ENCODE measurements around the gene LRRC3B.

The LRRC3B gene

GRCh38 chr3:26630669-26631389 is 8.3 kb downstream of the LRRC3B start:
- DNase-seq (ENCODE audit: low read depth): no peak

GRCh38 chr3:26631390-26631738 is 8.8 kb downstream of the LRRC3B start:
- DNase-seq (ENCODE audit: low read depth): no peak

GRCh38 chr3:26634601-26635000 is 12.0 kb downstream of the LRRC3B start:
- DNase-seq (ENCODE audit: low read depth): no peak

GRCh38 chr3:26636096-26636727 is 13.6 kb downstream of the LRRC3B start:
- no peak for DNase-seq (ENCODE audit: low read depth)

- DNase-seq (ENCODE audit: low read depth): no peak
These were observed 15.1 kb downstream of the LRRC3B start for GRCh38 chr3:26637698-26638097.

- DNase-seq (ENCODE audit: low read depth): no peak
These were observed 15.5 kb downstream of the LRRC3B start for GRCh38 chr3:26638113-26638512.

GRCh38 chr3:26639339-26639738 is 16.8 kb downstream of the LRRC3B start:
- no peak for DNase-seq (ENCODE audit: low read depth)

- DNase-seq (ENCODE audit: low read depth): no peak
These were observed 24.5 kb downstream of the LRRC3B start for GRCh38 chr3:26647078-26647477.

- DNase-seq (ENCODE audit: low read depth): no peak
These were observed 25.9 kb downstream of the LRRC3B start for GRCh38 chr3:26648461-26648860.

GRCh38 chr3:26652164-26652563 is 29.6 kb downstream of the LRRC3B start:
- DNase-seq (ENCODE audit: low read depth): no peak

GRCh38 chr3:26653811-26654425 is 31.3 kb downstream of the LRRC3B start:
- DNase-seq (ENCODE audit: low read depth): no peak

- DNase-seq (ENCODE audit: low read depth): no peak
These were observed 32.7 kb downstream of the LRRC3B start for GRCh38 chr3:26655231-26655630.

- DNase-seq (ENCODE audit: low read depth): no peak
These were observed 34.9 kb downstream of the LRRC3B start for GRCh38 chr3:26657348-26657976.

GRCh38 chr3:26668171-26668570 is 45.6 kb downstream of the LRRC3B start:
- no peak for DNase-seq (ENCODE audit: low read depth)

GRCh38 chr3:26668696-26669095 is 46.1 kb downstream of the LRRC3B start:
- no peak for DNase-seq (ENCODE audit: low read depth)

GRCh38 chr3:26675336-26675735 is 52.8 kb downstream of the LRRC3B start:
- no peak for DNase-seq (ENCODE audit: low read depth)

- no peak for DNase-seq (ENCODE audit: low read depth)
These were observed 59.1 kb downstream of the LRRC3B start for GRCh38 chr3:26681632-26682031.

GRCh38 chr3:26682406-26682805 is 59.8 kb downstream of the LRRC3B start:
- no peak for DNase-seq (ENCODE audit: low read depth)

GRCh38 chr3:26683902-26684301 is 61.3 kb downstream of the LRRC3B start:
- DNase-seq (ENCODE audit: low read depth): no peak

- no peak for DNase-seq (ENCODE audit: low read depth)
These were observed 64.9 kb downstream of the LRRC3B start for GRCh38 chr3:26687466-26687865.

GRCh38 chr3:26699553-26699952 is 77.0 kb downstream of the LRRC3B start:
- DNase-seq (ENCODE audit: low read depth): no peak

- no peak for DNase-seq (ENCODE audit: low read depth)
These were observed 80.9 kb downstream of the LRRC3B start for GRCh38 chr3:26703519-26703918.

GRCh38 chr3:26704736-26705135 is 82.2 kb downstream of the LRRC3B start:
- DNase-seq (ENCODE audit: low read depth): no peak
